Activated naive CD4-positive, alpha-beta T cell treated with Interleukin-2 at 50 U/mL for 16 hours (primary cell): Measurements from ENCODE around the gene CFD.
"Not testable (repeated sequence)": the region's sequence is repeated elsewhere in the genome, so short reads cannot be mapped to it uniquely, and the experiment has no call there.

Experiments used
- DNase-seq: peaks from one replicate; pipeline ENCODE4 v3.0.0-alpha.2; 2020

CFD gene

DNA sequence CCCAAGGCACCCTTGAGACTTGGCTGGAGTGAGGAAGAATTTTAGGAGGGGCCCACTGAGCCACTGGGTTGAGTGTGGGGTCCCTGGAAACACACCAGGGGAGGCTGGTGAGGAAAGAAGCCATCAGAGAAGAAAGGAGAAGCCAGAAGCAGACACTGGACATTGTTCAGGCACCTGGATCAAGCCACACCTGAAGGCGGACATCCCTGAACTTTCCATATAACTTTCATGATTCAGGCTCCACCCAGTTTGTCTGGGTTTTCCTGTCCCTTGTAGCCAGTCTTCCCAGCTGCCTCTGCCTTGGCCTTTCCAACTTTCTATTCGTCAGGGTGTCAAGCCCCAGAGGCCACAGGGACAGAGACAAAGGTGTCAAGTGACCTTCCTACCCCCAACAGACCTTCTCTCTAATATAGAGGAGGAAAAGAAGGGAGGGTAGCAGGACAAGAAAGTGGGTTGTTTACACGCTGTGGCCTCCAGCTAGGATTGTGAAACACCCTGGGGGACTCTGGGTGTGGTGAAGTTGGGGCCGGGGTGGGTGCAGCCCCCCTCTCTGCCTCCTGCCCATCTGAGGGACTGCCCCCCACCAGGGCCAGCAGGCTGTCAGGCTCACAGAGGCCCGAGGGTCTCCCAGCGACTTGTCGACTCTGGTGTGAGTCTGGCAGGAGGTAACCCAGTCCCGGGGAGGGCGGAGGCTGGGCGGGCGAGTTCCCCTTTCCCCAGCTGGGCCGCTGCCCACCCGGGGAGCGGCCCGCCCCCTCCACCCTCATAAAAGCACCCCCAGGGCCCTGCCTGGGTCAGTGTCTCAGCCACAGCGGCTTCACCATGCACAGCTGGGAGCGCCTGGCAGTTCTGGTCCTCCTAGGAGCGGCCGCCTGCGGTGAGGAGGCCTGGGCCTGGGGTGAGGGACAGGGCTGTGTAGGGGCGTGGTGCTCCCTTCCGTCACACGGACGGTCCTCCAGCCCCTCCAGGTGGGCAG, at the start of gene CFD:
TSS of gene CFD (plus strand) at position 797 of the 976 bp plus-strand sequence. CDS start at position 823, 26 bp downstream.
- no peak for DNase-seq

DNA sequence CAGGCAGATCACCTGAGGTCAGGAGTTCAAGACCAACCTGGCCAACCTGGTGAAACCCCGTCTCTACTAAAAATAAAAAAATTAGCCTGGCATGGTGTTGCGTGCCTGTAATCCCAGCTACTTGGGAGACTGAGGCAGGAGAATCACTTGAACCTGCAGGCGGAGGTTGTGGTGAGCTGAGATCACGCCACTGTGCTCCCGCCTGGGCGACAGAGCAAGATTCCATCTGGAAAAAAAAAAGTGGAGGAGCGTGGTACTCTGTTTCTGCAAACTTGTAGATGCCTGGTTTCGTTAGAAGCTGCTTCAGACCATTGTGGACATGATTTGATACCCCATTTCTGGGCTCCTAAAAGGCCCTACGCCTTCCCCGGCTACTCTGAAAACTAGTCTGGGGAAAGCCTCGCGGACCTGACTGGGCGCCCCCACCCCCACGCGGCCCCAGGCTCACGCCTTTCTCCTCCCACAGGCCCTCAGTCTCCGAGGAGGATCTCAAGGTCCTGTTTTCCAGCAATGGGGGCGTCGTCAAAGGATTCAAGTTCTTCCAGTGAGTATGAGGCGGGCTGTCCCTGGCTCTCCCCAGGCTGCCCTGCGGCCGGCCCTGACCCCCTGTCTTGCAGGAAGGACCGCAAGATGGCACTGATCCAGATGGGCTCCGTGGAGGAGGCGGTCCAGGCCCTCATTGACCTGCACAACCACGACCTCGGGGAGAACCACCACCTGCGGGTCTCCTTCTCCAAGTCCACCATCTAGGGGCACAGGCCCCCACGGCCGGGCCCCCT, 49.2 kb upstream of the CFD start:
- no peak for DNase-seq

DNA sequence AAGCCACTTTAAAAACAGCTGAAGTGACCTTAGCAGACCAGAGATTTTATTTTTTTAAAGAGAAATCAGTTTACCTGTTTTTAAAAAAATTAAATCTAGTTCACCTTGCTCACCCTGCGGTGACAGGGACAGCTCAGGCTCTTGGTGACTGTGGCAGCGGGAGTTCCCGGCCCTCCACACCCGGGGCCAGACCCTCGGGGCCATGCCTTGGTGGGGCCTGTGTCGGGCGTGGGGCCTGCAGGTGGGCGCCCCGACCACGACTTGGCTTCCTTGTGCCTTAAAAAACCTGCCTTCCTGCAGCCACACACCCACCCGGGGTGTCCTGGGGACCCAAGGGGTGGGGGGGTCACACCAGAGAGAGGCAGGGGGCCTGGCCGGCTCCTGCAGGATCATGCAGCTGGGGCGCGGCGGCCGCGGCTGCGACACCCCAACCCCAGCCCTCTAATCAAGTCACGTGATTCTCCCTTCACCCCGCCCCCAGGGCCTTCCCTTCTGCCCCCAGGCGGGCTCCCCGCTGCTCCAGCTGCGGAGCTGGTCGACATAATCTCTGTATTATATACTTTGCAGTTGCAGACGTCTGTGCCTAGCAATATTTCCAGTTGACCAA, 48.5 kb upstream of the CFD start:
- DNase-seq = no peak

DNA sequence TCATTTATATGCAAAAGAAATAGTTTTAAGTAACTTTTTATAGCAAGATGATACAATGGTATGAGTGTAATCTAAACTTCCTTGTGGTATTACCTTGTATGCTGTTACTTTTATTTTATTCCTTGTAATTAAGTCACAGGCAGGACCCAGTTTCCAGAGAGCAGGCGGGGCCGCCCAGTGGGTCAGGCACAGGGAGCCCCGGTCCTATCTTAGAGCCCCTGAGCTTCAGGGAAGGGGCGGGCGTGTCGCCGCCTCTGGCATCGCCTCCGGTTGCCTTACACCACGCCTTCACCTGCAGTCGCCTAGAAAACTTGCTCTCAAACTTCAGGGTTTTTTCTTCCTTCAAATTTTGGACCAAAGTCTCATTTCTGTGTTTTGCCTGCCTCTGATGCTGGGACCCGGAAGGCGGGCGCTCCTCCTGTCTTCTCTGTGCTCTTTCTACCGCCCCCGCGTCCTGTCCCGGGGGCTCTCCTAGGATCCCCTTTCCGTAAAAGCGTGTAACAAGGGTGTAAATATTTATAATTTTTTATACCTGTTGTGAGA, 47.9 kb upstream of the CFD start:
- DNase-seq = no peak

DNA sequence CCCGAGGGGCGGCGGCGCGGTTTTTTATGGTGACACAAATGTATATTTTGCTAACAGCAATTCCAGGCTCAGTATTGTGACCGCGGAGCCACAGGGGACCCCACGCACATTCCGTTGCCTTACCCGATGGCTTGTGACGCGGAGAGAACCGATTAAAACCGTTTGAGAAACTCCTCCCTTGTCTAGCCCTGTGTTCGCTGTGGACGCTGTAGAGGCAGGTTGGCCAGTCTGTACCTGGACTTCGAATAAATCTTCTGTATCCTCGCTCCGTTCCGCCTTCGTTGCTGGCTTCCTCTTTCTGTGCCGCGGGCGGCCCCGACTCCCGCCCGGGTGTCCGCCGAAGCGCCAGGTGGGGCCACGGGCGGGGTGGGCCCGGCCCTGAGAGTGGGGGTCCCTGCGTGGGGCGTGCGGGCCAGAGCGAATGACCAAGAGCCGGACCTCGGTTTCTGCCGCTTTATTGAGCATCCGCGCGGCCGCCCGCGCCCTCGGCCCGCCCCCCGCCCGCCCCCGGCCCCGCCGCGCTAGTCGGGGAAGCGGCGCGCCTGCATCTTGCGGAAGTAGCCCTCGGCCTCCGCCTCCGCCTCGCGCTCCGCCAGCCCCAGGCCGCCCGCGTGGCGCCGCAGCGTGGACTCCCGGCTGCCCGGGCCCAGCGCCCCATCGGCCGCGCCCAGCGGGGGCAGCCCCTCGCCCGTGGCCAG, 47.3 kb upstream of the CFD start:
- DNase-seq = no peak

DNA sequence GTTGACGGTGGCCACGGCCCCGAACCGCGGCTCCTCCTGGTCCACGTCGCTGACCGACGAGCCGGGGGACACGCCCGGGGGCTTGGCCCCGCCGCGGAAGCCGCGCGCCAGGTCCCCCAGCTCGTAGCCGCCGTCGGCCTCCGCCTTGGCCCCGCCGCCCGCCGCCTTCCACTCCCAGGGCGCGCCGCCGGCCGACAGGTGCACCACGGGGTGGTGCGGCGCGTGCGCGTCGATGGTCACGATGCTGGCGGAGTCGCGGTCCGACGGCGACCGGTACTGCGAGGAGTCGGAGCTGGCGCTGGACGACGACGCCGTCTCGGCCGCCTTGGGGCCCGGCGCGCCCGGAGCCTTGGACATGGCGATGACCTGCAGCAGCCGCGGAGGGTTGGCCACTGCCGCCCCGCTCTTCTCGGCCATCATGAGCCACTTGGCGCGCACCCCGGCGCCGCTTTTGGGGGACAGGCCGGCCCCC, 46.7 kb upstream of the CFD start:
- DNase-seq = no peak

DNA sequence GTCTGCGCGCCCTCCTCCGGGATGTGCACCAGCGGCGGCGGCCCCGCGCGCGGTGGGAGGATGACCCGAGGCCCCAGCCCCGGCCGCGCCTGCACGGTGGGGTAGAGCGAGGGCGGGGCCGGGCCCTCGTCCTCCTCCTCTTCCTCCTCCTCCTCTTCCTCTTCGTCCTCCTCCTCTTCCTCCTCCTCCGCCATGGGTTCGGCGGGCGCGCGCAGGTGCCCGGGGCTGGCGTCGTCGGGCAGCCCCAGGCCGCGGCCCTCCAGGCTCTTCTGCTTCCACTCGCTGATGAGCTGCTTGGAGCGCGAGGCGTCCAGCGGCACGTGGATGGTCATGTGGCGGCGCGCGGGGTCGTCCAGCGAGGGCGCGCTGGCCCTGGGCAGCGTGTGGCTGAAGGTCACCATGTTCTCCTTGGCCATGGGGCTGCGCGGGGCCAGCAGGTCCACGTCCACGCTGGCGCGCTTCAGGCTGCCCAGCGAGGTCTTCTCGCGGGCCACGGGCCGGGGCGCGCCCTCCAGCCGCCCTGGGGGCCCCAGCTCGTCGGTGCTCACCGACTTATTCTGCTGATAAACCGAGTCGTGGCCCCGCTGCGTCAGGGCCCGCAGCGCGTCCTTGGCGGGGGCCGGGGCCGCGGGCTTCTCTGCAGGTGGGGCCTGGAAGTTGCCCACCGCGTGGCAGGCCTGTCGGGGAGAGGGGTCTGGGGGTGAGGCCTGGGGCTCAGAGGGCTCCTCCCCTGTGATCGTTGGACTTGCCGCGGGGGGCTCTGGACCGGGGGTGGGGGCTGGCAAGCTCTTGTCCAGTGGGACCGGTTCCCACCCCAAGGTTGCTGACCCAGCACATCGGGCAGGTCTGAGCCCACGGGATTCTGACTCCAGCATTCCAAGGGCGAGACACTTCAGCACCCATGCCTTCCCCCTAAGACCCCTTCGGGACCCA, 46.0 kb upstream of the CFD start:
- no peak for DNase-seq

DNA sequence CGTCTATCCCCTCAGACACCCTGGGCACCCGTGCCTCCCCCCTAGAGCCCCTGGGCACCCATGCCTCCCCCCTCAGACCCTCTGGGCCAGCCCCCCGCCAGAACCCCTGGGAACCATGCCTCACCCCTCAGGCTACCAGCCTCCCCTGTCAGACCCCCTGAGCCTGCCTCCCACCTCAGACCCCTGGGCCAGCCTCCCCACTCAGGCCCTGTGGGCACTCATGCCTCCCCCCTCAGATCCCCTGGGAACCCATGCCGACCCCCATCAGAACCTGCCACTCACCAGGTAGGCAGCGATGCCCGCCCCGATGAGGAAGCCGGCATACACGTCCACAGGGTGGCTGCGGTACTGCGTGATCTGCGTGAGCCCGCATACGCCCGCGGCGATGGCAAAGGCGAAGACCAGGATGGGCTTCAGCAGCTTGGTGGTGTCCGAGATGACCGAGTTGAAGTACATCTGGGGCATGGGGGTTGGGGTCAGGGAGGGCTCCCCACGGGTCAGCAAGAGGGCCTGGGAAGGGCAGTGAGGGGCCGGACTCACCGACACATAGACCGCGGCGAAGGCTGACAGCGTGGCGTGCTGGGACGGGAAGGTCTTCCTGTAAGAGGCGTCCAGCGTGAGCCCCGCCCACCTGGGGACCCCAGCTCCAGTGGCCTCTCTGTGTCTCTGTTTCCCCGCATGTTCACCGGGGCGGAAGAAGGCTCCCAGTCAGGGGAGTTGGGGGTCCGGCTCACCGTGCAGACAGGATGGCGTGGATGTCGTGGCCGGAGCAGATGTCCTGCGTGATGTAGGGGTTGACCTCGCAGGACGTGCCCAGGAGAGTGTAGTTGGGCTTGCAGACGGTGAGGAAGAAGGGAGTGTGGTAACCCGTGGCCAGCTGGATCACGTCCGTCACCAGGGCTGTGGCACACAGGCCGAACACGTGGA, 45.0 kb upstream of the CFD start:
- DNase-seq = no peak

DNA sequence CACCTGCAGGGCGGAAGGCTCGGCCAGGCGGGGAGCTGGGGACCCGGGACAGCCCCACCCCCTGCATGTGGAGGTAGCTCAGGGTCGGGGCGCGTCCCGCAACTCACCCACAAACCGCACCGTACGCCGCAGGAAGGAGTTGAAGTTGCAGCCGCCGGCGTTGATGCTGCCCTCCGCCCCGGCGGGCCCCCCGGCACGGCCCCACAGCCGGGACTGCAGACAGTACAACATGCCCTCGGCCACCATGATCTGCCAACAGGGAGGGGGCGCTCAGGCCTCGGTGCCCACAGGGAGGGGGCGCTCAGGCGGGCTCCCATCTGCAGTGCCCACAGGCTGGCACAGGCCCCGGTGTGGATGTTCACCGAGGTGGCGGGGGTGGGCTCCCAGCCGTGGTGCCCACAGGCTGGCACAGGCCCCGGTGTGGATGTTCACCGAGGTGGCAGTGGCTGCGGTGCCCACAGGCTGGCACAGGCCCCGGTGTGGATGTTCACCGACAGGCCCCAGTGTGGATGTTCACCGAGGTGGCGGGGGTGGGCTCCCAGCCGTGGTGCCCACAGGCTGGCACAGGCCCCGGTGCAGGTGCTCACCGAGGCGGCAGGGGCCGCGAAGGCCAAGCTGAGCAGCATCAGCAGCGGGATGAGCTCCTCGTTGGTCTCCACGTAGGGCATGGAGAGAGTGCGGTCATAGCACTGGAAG, 44.2 kb upstream of the CFD start:
- DNase-seq = no peak

DNA sequence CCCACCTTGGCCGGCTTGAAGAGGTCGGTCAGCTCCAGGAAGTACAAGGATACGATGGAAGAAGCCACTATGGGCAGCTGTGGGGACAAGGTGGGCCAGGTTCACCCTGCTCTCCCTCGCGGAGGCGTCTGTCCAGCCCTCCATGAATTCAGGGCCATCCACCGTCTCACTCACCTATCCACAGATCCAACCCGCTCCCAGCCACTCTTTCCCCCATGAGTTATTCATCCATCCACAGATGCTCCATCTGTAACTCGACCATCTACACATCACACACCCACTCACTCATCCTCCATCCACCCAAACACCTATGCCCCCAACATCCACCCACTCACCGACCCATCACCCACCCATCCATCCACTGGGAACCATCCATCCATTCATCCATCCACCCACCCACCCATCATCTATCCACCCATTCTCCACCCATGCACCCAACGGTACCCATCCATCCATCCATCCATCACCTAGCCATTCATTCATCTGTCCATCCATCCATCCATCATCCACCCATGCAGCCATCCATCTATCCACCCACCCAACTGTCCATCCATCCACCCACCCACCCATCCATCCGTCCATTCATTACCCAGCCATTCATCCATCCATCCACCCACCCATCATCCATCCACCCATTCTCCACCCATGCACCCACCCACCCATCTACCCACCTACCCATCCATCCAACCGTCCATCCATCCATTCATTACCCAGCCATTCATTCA, 43.5 kb upstream of the CFD start:
- no peak for DNase-seq

DNA sequence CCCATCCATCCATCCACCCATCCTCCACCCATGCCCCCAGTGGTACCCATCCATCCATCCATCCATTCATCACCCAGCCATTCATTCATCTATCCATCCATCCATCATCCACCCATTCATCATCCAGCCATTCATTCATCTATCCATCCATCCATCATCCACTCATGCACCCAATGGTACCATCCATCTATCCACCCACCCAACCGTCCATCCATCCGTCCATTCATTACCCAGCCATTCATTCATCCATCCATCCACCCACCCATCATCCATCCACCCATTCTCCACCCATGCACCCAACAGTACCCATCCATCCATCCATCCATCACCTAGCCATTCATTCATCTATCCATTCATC, 43.0 kb upstream of the CFD start:
- no peak for DNase-seq

DNA sequence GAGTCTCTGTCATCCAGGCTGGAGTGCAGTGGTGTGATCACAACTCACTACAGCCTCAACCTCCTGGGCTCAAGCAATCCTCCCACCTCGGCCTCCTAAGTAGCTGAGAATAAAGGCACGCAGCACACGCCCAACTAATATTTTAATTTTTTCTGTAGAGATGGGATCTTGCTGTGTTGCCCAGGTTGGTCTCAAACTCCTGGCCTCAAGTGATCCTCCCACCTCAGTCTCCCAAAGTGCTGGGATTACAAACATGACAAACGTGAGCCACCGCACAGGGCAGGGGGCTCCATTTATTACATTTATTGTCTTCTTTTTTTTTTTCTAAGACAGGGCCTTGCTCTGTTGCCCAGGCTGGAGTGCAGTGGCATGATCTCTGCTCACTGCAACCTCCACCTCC, 39.3 kb upstream of the CFD start:
- not testable (repeated sequence) for DNase-seq

DNA sequence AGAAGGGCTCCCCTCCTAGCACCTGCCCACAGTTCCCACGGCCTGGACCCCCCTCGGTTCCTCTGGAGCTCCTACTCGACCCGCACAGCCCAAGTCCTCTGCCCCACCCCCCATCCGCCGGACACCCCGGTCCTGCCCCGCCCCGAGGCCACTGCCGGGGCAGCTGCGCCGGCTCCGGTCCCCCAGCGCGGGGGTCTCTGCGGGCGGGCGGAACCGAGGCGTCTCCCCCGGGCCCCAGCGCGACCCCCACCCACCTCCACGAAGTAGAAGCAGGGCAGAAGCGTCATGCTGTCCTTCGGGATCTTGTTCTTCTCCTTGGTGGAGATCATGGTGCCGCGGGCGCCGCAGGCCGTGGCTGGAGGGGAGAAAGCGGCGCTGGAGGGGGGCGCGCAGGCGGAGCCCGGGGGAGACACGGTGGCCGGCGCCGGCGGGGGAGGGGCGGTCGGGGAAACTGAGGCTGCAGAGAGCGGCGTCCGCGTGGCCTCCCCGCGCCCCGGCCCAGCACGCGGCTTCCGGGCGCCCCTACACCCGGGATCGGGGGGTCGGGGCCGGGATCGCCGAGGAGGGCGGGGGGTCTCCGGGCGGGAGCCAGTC, 38.1 kb upstream of the CFD start:
- DNase-seq = no peak

DNA sequence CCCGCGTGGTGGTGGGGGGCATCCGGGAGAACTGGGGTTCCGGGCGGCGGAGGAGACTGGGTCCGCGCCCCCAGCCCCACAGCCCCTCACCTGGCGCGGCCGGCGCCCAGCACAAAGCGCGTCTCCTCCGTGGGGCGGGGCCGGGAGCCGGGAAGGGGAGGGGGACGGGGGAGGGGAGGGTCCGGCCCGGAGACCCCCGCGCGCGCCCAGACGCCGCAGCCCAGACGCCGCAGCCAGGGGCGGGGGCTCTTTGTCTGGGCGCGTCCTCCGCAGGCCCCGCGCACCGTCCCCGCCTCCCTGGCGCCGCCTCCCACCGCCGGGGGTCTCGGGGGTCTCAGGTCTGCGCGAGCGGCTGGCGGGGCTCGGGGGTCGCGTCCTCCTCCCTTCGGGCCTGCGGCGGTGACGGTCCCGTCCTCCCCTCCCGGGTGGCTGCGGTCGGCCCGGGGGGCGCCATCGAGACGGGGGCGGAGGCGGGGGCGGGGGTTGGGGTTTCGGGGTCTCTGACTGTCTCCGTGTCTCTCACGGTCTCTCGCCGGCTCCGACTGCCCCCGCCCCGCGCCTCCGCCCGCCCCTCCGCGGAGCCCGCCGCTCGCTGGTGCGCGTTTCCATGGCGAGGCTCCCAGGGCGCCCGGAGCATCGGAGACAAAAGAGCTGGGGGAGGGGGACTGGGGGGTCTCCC, 37.5 kb upstream of the CFD start, which contains the start of gene PLPPR3:
TSS of gene PLPPR3 (minus strand) at position 131 of the 679 bp plus-strand sequence. CDS start 396 bp downstream, outside the sequence.
- DNase-seq = no peak

DNA sequence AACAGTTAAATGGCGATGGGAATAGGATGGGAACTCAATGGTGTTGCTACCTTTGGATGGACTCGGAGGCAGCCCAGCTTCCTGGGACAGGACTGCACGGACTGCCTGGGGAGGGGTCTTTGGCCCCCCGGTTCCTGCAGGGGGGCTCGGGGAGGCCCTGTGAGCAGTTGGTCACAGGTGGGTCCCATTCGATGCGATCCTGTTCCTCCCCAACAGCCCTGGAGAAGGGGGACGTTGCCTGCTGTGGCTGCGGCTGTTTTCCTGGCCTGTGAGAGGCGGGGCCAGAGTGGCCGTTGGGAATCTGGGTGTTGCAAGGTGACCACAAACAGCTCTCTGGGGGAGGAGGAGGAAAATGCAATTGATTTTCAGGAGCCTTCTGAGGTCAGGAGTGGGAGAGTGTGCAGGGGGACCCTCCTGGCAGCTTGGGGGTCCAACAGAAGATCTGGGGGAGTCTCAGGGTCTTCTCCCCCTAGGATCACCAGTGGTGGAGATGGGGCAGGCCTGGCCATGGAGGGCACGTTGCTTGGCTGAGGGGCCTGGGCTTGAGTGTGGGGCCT, 35.8 kb upstream of the CFD start:
- no peak for DNase-seq

DNA sequence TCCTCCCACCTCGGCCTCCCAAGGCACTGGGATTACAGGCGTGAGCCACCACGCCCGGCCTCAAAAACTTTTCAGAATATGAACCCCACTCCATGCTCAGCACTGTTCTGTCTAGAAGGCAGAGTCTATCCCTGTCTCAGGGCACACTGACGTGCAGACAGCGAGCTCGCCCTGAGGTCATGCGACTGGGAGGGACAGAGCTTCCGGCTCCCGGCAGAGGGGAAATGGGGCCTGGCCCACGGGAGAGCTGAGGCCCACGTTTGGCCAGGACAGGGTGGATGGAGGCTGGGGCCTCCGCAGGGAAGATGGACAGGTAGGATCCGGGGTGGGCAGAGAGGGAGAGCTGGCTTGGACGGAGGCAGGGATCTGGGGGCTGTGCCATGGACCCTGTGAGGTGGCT, 34.6 kb upstream of the CFD start:
- DNase-seq = no peak

DNA sequence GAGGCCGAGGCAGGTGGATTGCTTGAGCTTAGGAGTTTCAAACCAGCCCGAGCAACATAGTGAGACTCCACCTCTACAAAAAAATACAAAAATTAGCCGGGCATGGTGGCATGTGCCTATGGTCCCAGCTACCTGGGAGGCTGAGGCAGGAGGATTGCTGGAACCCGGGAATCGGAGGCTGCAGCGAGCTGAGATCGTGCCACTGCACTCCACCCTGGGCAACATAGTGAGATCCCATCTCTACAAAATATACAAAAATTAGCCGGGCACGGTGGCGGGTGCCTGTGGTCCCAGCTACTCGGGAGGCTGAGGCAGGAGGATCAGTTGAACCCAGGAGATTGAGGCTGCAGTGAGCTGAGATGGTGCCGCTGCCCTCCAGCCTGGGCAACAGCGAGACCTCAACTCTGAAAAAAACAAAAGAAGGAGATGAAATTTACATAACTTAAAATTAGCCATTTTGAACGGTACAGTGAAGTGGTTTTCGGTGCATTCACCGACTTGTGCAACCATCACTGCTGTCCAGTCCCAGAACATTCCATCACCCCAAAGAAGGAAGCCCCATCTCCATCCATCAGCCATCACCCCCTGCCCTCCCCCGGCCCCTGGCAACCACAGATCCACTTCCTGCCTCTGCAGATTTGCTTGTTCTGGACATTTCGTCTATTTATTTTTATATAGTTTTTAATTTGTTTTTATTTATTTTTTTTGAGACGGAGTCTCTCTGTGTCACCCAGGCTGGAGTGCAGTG, 33.4 kb upstream of the CFD start:
- DNase-seq = no peak
